IMR-90 (cell line): ENCODE data around the gene RERE. TPM values are rescaled to one million over a fixed set of nuclear protein-coding genes. Genes with fewer than 3 reads are reported as not detected.

ENCODE experiments used
- ATAC-seq: fragments of 200-7000 bp; cut with Tn5 transposase; 2 replicates; pipeline ENCODE4 v1.9.1; 2020; ENCODE audit warnings: low read depth, mild to moderate bottlenecking, moderate library complexity
- BruUV-seq: library from RNA; stranded (reverse); fragments of 400-500 nt; replicated peaks from 2 replicates; lab custom pipeline; 2021; lab: Mats Ljungman, UMichigan
- CTCF ChIA-PET: fragments of 300-600 bp; formaldehyde crosslinking; extraction: SDS; loops from one replicate; lab custom pipeline; 2021; ENCODE audit warnings: antibody characterized with exemption; lab: Yijun Ruan, JAX
- POLR2A ChIA-PET: fragments of 300-600 bp; sonication (Branson Sonifier 250); formaldehyde crosslinking; loops from one replicate; lab custom pipeline; 2022; ENCODE audit warnings: antibody characterized with exemption; ENCODE audit not compliant: unreplicated experiment; lab: Charles Lee
- DNase-seq: peaks from one replicate; pipeline ENCODE4 v3.0.0; 2013
- H2AFZ ChIP-seq: replicated peaks from 2 replicates; pipeline ENCODE3; 2013; ENCODE audit warnings: low read length, mild to moderate bottlenecking; ENCODE audit not compliant: poor library complexity
- H2AK5ac ChIP-seq: 2 replicates; pipeline ENCODE4 v1.6.1; 2013; ENCODE audit warnings: low read depth, low read length, inconsistent platforms
- H2AK9ac ChIP-seq: replicated peaks from 2 replicates; pipeline ENCODE3; 2013; ENCODE audit warnings: mild to moderate bottlenecking, low read depth, low read length, moderate library complexity; ENCODE audit not compliant: poor library complexity
- H2BK120ac ChIP-seq: 2 replicates; pipeline ENCODE4 v1.6.1; 2013; ENCODE audit warnings: low read depth, low read length, inconsistent platforms
- H2BK15ac ChIP-seq: 3 replicates; pipeline ENCODE4 v1.6.1; 2013; ENCODE audit warnings: low read depth, low read length, inconsistent platforms
- H2BK20ac ChIP-seq: 2 replicates; pipeline ENCODE4 v1.6.1; 2013; ENCODE audit warnings: low read depth, mild to moderate bottlenecking, inconsistent platforms, low read length, moderate library complexity
- H2BK5ac ChIP-seq: 2 replicates; pipeline ENCODE4 v1.6.1; 2013; ENCODE audit warnings: mild to moderate bottlenecking, low read depth, low read length, inconsistent platforms; ENCODE audit not compliant: poor library complexity, severe bottlenecking
- H3K14ac ChIP-seq: replicated peaks from 2 replicates; pipeline ENCODE4 v1.6.1; 2013; ENCODE audit warnings: low read depth, low read length, inconsistent platforms
- H3K18ac ChIP-seq: 2 replicates; pipeline ENCODE4 v1.6.1; 2013; ENCODE audit warnings: low read depth, low read length, control low read depth
- H3K23ac ChIP-seq: 2 replicates; pipeline ENCODE4 v1.6.1; 2013; ENCODE audit warnings: low read depth, low read length, inconsistent platforms
- H3K27ac ChIP-seq: 2 replicates; pipeline ENCODE4 v1.5.1; 2013; ENCODE audit warnings: mild to moderate bottlenecking, control low read depth, low read length; ENCODE audit not compliant: insufficient read depth
- H3K27me3 ChIP-seq: 2 replicates; pipeline ENCODE4 v1.6.1; 2013; ENCODE audit warnings: low read length; ENCODE audit not compliant: control insufficient read depth, insufficient read depth
- H3K36me3 ChIP-seq: 2 replicates; pipeline ENCODE4 v1.6.1; 2013; ENCODE audit warnings: low read length, mixed read lengths; ENCODE audit not compliant: control insufficient read depth, insufficient read depth
- H3K4ac ChIP-seq: 2 replicates; pipeline ENCODE4 v1.6.1; 2013; ENCODE audit warnings: low read depth, low read length, inconsistent platforms
- H3K4me1 ChIP-seq: 2 replicates; pipeline ENCODE4 v1.6.1; 2013; ENCODE audit warnings: low read length, mixed read lengths; ENCODE audit not compliant: control insufficient read depth, insufficient read depth
- H3K4me2 ChIP-seq: 2 replicates; pipeline ENCODE4 v1.6.1; 2013; ENCODE audit warnings: low read depth, mild to moderate bottlenecking, control low read depth, low read length, moderate library complexity
- H3K4me3 ChIP-seq: 2 replicates; pipeline ENCODE4 v1.5.1; 2013; ENCODE audit warnings: low read depth, mild to moderate bottlenecking, control low read depth, low read length, moderate library complexity; ENCODE audit not compliant: insufficient read depth
- H3K56ac ChIP-seq: 2 replicates; pipeline ENCODE4 v1.6.1; 2013; ENCODE audit warnings: low read length, inconsistent platforms; ENCODE audit not compliant: insufficient read depth; ENCODE audit errors: extremely low read depth
- H3K79me1 ChIP-seq, 2 experiments: 2 replicates each; pipeline ENCODE4 v1.6.1; 2013; ENCODE audit warnings: low read length in 2 of 2, inconsistent platforms in 1 of 2, low read depth in 1 of 2
- H3K9ac ChIP-seq: 2 replicates; pipeline ENCODE4 v1.6.1; 2013; ENCODE audit warnings: low read depth, low read length, control low read depth
- H3K9me1 ChIP-seq: 2 replicates; pipeline ENCODE4 v1.6.1; 2013; ENCODE audit warnings: low read length, inconsistent platforms; ENCODE audit not compliant: insufficient read depth
- H3K9me3 ChIP-seq: 2 replicates; pipeline ENCODE4 v1.6.1; 2013; ENCODE audit warnings: low read length; ENCODE audit not compliant: control insufficient read depth, insufficient read depth
- H4K20me1 ChIP-seq: 2 replicates; pipeline ENCODE4 v1.6.1; 2013; ENCODE audit warnings: low read length, inconsistent platforms; ENCODE audit not compliant: insufficient read depth
- H4K5ac ChIP-seq: 2 replicates; pipeline ENCODE4 v1.6.1; 2013; ENCODE audit warnings: mild to moderate bottlenecking, low read depth, low read length, control low read depth
- H4K8ac ChIP-seq, 2 experiments: 2 replicates each; pipeline ENCODE4 v1.6.1; 2013; ENCODE audit warnings: low read depth in 2 of 2, low read length in 2 of 2, control low read depth in 1 of 2, inconsistent platforms in 1 of 2
- H4K91ac ChIP-seq: 2 replicates; pipeline ENCODE4 v1.6.1; 2013; ENCODE audit warnings: low read depth, low read length, inconsistent platforms; ENCODE audit not compliant: insufficient read depth
- BHLHE40 ChIP-seq: fragments of 150-350 bp; IDR thresholded peaks from 2 replicates; pipeline ENCODE4 v1.6.1; 2016; ENCODE audit warnings: mild to moderate bottlenecking, low read depth, low read length
- CHD1 ChIP-seq: IDR thresholded peaks from 2 replicates; pipeline ENCODE4 v1.6.1; 2012; ENCODE audit warnings: low read depth, low read length, improper control_type of control experiment
- CTCF ChIP-seq: conservative IDR thresholded peaks from 2 replicates; pipeline ENCODE4 v1.5.1; 2012; ENCODE audit warnings: mild to moderate bottlenecking, low read depth, low read length, improper control_type of control experiment
- ELK1 ChIP-seq: fragments of 150-350 bp; IDR thresholded peaks from 2 replicates; pipeline ENCODE4 v1.6.1; 2016; ENCODE audit warnings: low read depth, mild to moderate bottlenecking, low read length, moderate library complexity, borderline replicate concordance
- FOS ChIP-seq: fragments of 150-350 bp; IDR thresholded peaks from 2 replicates; pipeline ENCODE4 v1.6.1; 2016; ENCODE audit warnings: low read depth, low read length
- MAFK ChIP-seq: IDR thresholded peaks from 2 replicates; pipeline ENCODE4 v1.6.1; 2012; ENCODE audit warnings: low read depth, low read length, improper control_type of control experiment
- MAZ ChIP-seq: IDR thresholded peaks from 2 replicates; pipeline ENCODE4 v1.6.1; 2012; ENCODE audit warnings: low read depth, mild to moderate bottlenecking, low read length, improper control_type of control experiment, moderate library complexity, borderline replicate concordance
- MXI1 ChIP-seq: IDR thresholded peaks from 2 replicates; pipeline ENCODE4 v1.6.1; 2012; ENCODE audit warnings: low read depth, mild to moderate bottlenecking, low read length, moderate library complexity, borderline replicate concordance
- NFE2L2 ChIP-seq: fragments of 150-350 bp; IDR thresholded peaks from 2 replicates; pipeline ENCODE4 v1.6.1; 2016; ENCODE audit warnings: low read depth, mild to moderate bottlenecking, low read length
- POLR2A ChIP-seq: IDR thresholded peaks from 2 replicates; pipeline ENCODE4 v1.6.1; 2012; ENCODE audit warnings: mild to moderate bottlenecking, low read depth, low read length
- RCOR1 ChIP-seq: IDR thresholded peaks from 2 replicates; pipeline ENCODE4 v1.6.1; 2012; ENCODE audit warnings: mild to moderate bottlenecking, low read length, improper control_type of control experiment; ENCODE audit not compliant: insufficient replicate concordance
- RFX5 ChIP-seq: IDR thresholded peaks from 2 replicates; pipeline ENCODE4 v1.8.0; 2012; ENCODE audit warnings: low read depth, mild to moderate bottlenecking, low read length, moderate library complexity
- SMC3 ChIP-seq: fragments of 150-350 bp; IDR thresholded peaks from 2 replicates; pipeline ENCODE4 v1.6.1; 2016; ENCODE audit warnings: low read depth, mild to moderate bottlenecking, antibody characterized with exemption, low read length, moderate library complexity
- USF2 ChIP-seq: fragments of 150-350 bp; IDR thresholded peaks from 2 replicates; pipeline ENCODE4 v1.6.1; 2017; ENCODE audit warnings: mild to moderate bottlenecking, antibody characterized with exemption, low read length, low read depth
- dilution Hi-C: fragments of 300-500 bp; cut with HindIII; formaldehyde crosslinking; loops from one replicate; pipeline ENCODE4 v1.14.3; 2018; ENCODE audit warnings: low sequenced_read_pairs; ENCODE audit not compliant: unreplicated experiment
- in situ Hi-C: fragments of 300-500 bp; cut with MboI; formaldehyde crosslinking; loops from 3 replicates; pipeline ENCODE4 v1.14.3; 2019; ENCODE audit warnings: low sequenced_read_pairs, inconsistent platforms, mixed read lengths
- intact Hi-C: fragments of 100-400 bp; cut with micrococcal nuclease; formaldehyde crosslinking; loops from 2 replicates; pipeline ENCODE4 v1.10.0; 2022
- polyA plus RNA-seq, 3 experiments: library from polyadenylated mRNA; depleted of rRNA; stranded (reverse); fragments of >200 nt; gene quantifications; 2 replicates each; pipeline ENCODE4 v1.2.3, GENCODE V29; 2012; ENCODE audit warnings: low replicate concordance in 1 of 3
- total RNA-seq: library from RNA; depleted of rRNA; stranded (reverse); fragments of >200 nt; gene quantifications from 2 replicates; pipeline ENCODE4 v1.2.3, GENCODE V29; 2012

Gene RERE
- total and polyA plus RNA-seq, 2 of the 4 experiments (the other 2 are of a cell fraction): 11.5 to 25.1 TPM

- Histone ChIP-seq H3K27ac (no peak overlapping the region), H4K5ac (no peak overlapping the region), H2AFZ (no peak overlapping the region), H3K4me3 (no peak overlapping the region), H2AK5ac (no peak overlapping the region), H3K9me1 (peaks cover 13% of the 10 kb centered on the region), H3K4ac (no peak overlapping the region), H3K23ac (no peak overlapping the region), H3K36me3 (no peaks in the 10 kb centered on the region), H4K20me1 (peaks cover 55% of the 10 kb centered on the region), H3K9ac (no peak overlapping the region), H2BK15ac (no peak overlapping the region), H3K9me3 (no peaks in the 10 kb centered on the region), H3K56ac (no peak overlapping the region), H3K4me1 (peaks cover 26% of the 10 kb centered on the region), H2AK9ac (no peak overlapping the region), H3K27me3 (no peaks in the 10 kb centered on the region), H3K4me2 (no peak overlapping the region; the same call in 1 of the 2 replicates), H4K91ac (no peak overlapping the region), H2BK20ac (no peak overlapping the region), H4K8ac (no peak overlapping the region), H3K18ac (no peak overlapping the region), H3K79me1 (peaks cover 35 to 86% of the 10 kb centered on the region in 2 experiments), H2BK5ac (peak overlapping the region; percentile 40), H3K14ac (no peak overlapping the region), H2BK120ac (no peak overlapping the region)
- no peak for TF ChIP-seq RFX5
- no peak for TF ChIP-seq CTCF
- TF ChIP-seq FOS: no peak
- TF ChIP-seq BHLHE40: no peak
- TF ChIP-seq MAZ: no peak
- no peak for TF ChIP-seq ELK1
- TF ChIP-seq SMC3: no peak
- no peak for TF ChIP-seq POLR2A
- TF ChIP-seq CHD1: no peak
- TF ChIP-seq NFE2L2: no peak
- TF ChIP-seq USF2: no peak
- TF ChIP-seq MXI1: no peak
- TF ChIP-seq MAFK: no peak
- no peak for TF ChIP-seq RCOR1
- in situ Hi-C loops: no loop called here
- POLR2A ChIA-PET: interaction anchor here (0.6 kb wide), 1 partner anchor 9 kb away, joined by 4 read pairs; no protein-coding TSS in a partner anchor
- intact Hi-C loops: no loop called here
- CTCF ChIA-PET: interaction anchor here (1.3 to 1.5 kb wide), 2 partner anchors 12 to 24 kb away, joined by 3 to 5 read pairs; no protein-coding TSS in a partner anchor
- BruUV-seq: no TSS peak
- DNase-seq (no peak), ATAC-seq (no peak)
- dilution Hi-C loops: no loop called here
Measured at GRCh38 chr1:8595332-8595731, 222.1 kb downstream of the RERE start.
